Liver (tissue), 9 donors: Measurements from ENCODE around the gene PDE6B. TPM values are rescaled to one million over a fixed set of nuclear protein-coding genes. Genes with fewer than 3 reads are reported as not detected.

Experiments used
- DNase-seq: peaks from one replicate; pipeline ENCODE4 v3.0.0-alpha.2; 2017; ENCODE audit warnings: low spot score
- H3K27ac ChIP-seq, 2 donors: one replicate each; pipeline ENCODE4 v1.7.0; 2013; ENCODE audit warnings: inconsistent platforms in 2 of 2, low read length in 2 of 2, control low read depth in 1 of 2, low read depth in 1 of 2, mild to moderate bottlenecking in 1 of 2
- H3K27me3 ChIP-seq, 4 donors: one replicate each; pipeline versions ENCODE4 v1.6.1 to v1.7.0; 2013; ENCODE audit warnings: low read length in 3 of 4, inconsistent platforms in 1 of 4, mild to moderate bottlenecking in 1 of 4, moderate library complexity in 1 of 4; ENCODE audit not compliant: control insufficient read depth in 4 of 4, insufficient read depth in 4 of 4
- H3K36me3 ChIP-seq, 4 donors: one replicate each; pipeline versions ENCODE4 v1.6.1 to v1.7.0; 2013; ENCODE audit warnings: low read length in 3 of 4, mild to moderate bottlenecking in 3 of 4, low read depth in 1 of 4, moderate library complexity in 1 of 4; ENCODE audit not compliant: control insufficient read depth in 4 of 4, insufficient read depth in 3 of 4
- H3K4me1 ChIP-seq, 4 donors: one replicate each; pipeline versions ENCODE4 v1.6.1 to v1.7.0; 2013; ENCODE audit warnings: low read length in 3 of 4, mild to moderate bottlenecking in 3 of 4, moderate library complexity in 1 of 4; ENCODE audit not compliant: control insufficient read depth in 4 of 4, insufficient read depth in 4 of 4
- H3K4me3 ChIP-seq, 3 donors: one replicate each; pipeline versions ENCODE4 v1.6.1 to v1.7.0; 2013; ENCODE audit warnings: low read length in 3 of 3, control low read depth in 1 of 3, low read depth in 1 of 3, mild to moderate bottlenecking in 1 of 3
- H3K9ac ChIP-seq, 2 donors: one replicate each; pipeline ENCODE4 v1.7.0; 2013; ENCODE audit warnings: low read length in 2 of 2, mild to moderate bottlenecking in 2 of 2, moderate library complexity in 2 of 2, control low read depth in 1 of 2, low read depth in 1 of 2
- H3K9me3 ChIP-seq, 4 donors: one replicate each; pipeline versions ENCODE4 v1.6.1 to v1.7.0; 2013; ENCODE audit warnings: low read length in 3 of 4; ENCODE audit not compliant: control insufficient read depth in 4 of 4
- ATF3 ChIP-seq: IDR thresholded peaks from 2 replicates; pipeline ENCODE4 v1.6.1; 2016; ENCODE audit warnings: antibody characterized with exemption
- CTCF ChIP-seq: fragments of 150-350 bp; IDR thresholded peaks from 2 replicates; pipeline ENCODE4 v1.5.1; 2017; ENCODE audit warnings: improper control_type of control experiment, low read depth, low read length; ENCODE audit not compliant: missing input control
- FOXA1 ChIP-seq: IDR thresholded peaks from 2 replicates; pipeline ENCODE4 v1.6.1; 2016; ENCODE audit warnings: antibody characterized with exemption
- FOXA2 ChIP-seq: IDR thresholded peaks from 2 replicates; pipeline ENCODE4 v1.6.1; 2016; ENCODE audit warnings: antibody characterized with exemption
- GABPA ChIP-seq, 2 donors: IDR thresholded peaks in 1 of 2; conservative IDR thresholded peaks in 1 of 2; 2 replicates each; pipeline ENCODE4 v1.6.1; 2016; ENCODE audit warnings: antibody characterized with exemption in 2 of 2, mild to moderate bottlenecking in 1 of 2, moderate library complexity in 1 of 2
- HNF4A ChIP-seq, 2 donors: conservative IDR thresholded peaks; 2 replicates each; pipeline ENCODE4 v1.6.1; 2016; ENCODE audit warnings: antibody characterized with exemption in 2 of 2, mild to moderate bottlenecking in 2 of 2
- MAX ChIP-seq: IDR thresholded peaks from 2 replicates; pipeline ENCODE4 v1.6.1; 2016; ENCODE audit warnings: antibody characterized with exemption
- NR2F2 ChIP-seq: IDR thresholded peaks from 2 replicates; pipeline ENCODE4 v1.6.1; 2016; ENCODE audit warnings: antibody characterized with exemption
- RAD21 ChIP-seq, 2 donors: IDR thresholded peaks; 2 replicates each; pipeline ENCODE4 v1.6.1; 2016; ENCODE audit warnings: antibody characterized with exemption in 2 of 2, mild to moderate bottlenecking in 2 of 2
- RXRA ChIP-seq, 2 donors: IDR thresholded peaks; 2 replicates each; pipeline ENCODE4 v1.6.1; 2017 to 2018; ENCODE audit warnings: antibody characterized with exemption in 2 of 2, mild to moderate bottlenecking in 1 of 2
- SP1 ChIP-seq: IDR thresholded peaks from 2 replicates; pipeline ENCODE4 v1.6.1; 2018; ENCODE audit warnings: antibody characterized with exemption, mild to moderate bottlenecking
- ZBTB33 ChIP-seq: IDR thresholded peaks from 2 replicates; pipeline ENCODE4 v1.6.1; 2016; ENCODE audit warnings: antibody characterized with exemption
- WGBS: extraction: QIAGEN DNeasy Blood & Tissue Kit; methylation state at CpG from one replicate; pipeline ENCODE4 v1.1.7; 2013; 5-methylcytosine and 5-hydroxymethylcytosine counted together
- polyA plus RNA-seq, 2 donors: library from polyadenylated mRNA; stranded (reverse) in 1 of 2; unstranded in 1 of 2; fragments of 200-250 nt in 1 of 2; fragments of >200 nt in 1 of 2; fragmentation: Nextera tagmentation in 1 of 2; extraction: Ambion mirVana in 1 of 2; gene quantifications; one replicate each; pipeline versions ENCODE4 v1.2.1 to v1.2.3, GENCODE V29; 2013 to 2015
- total RNA-seq, 2 donors: library from RNA; depleted of rRNA; stranded (reverse); fragments of >200 nt; gene quantifications; one replicate each; pipeline ENCODE4 v1.2.3, GENCODE V29; 2014
- donor health status: healthy.
- donor health status: healthy.
- donor health status: healthy.
- donor health status: healthy.
- donor health status: healthy.

The PDE6B gene
- total and polyA plus RNA-seq, 4 donors, result 0.28 to 7.3 (median 0.49) TPM

- no peaks in the 10 kb centered on the region for H3K9me3 ChIP-seq
- peaks cover 5 to 26% (median 13%) of the 10 kb centered on the region in 4 donors for H3K4me1 ChIP-seq
- no peak overlapping the region for H3K9ac ChIP-seq
- H3K36me3 ChIP-seq, result no peaks in the 10 kb centered on the region
- TF ChIP-seq RAD21 (IDR thresholded peaks at IDR 0.05) (no peak), SP1 (no peak), FOXA1 (no peak), NR2F2 (no peak), GABPA (IDR thresholded peaks at IDR 0.05 in 1 of 2, conservative IDR thresholded peaks at IDR 0.05 in 1 of 2) (no peak), MAX (no peak), FOXA2 (no peak), ATF3 (no peak), CTCF (no peak), ZBTB33 (no peak), RXRA (IDR thresholded peaks at IDR 0.05) (no peak), HNF4A (conservative IDR thresholded peaks at IDR 0.05) (no peak)
- no peak for DNase-seq
- WGBS, result 83% methylated on average over 23 of the region's 23 CpGs
- no peaks in the 10 kb centered on the region for H3K27me3 ChIP-seq
- no peak overlapping the region for H3K4me3 ChIP-seq
- no peak overlapping the region for H3K27ac ChIP-seq
These were observed 57.3 kb downstream of the PDE6B start for GRCh38 chr4:682490-683172.

GRCh38 chr4:683247-683897 is 58.0 kb downstream of the PDE6B start:
- no peak for TF ChIP-seq MAX
- Histone ChIP-seq H3K4me3 (no peak overlapping the region), H3K4me1 (peaks cover 5 to 33% (median 19%) of the 10 kb centered on the region in 4 donors), H3K27ac (no peak overlapping the region), H3K9me3 (no peaks in the 10 kb centered on the region), H3K36me3 (no peaks in the 10 kb centered on the region), H3K27me3 (no peaks in the 10 kb centered on the region), H3K9ac (no peak overlapping the region)
- 76% methylated on average over 25 of the region's 25 CpGs for whole genome bisulfite sequencing
- no peak for DNase-seq
